B cell (primary cell): ENCODE results near the gene ATP8B3.

Experiments used
- EZH2 ChIP-seq: IDR thresholded peaks from 2 replicates; pipeline ENCODE4 v1.6.1; 2012; ENCODE audit warnings: borderline replicate concordance, low read depth, mild to moderate bottlenecking, moderate library complexity, low read length; ENCODE audit not compliant: insufficient read depth, poor library complexity, severe bottlenecking
- TF ChIP-seq, protein P1 (sequence below): fragments of 200-600 bp; IDR thresholded peaks from one replicate; pipeline ENCODE4 v1.8.0; 2022; ENCODE audit warnings: antibody characterized with exemption, mild to moderate bottlenecking

- TF ChIP-seq, protein P1, sequence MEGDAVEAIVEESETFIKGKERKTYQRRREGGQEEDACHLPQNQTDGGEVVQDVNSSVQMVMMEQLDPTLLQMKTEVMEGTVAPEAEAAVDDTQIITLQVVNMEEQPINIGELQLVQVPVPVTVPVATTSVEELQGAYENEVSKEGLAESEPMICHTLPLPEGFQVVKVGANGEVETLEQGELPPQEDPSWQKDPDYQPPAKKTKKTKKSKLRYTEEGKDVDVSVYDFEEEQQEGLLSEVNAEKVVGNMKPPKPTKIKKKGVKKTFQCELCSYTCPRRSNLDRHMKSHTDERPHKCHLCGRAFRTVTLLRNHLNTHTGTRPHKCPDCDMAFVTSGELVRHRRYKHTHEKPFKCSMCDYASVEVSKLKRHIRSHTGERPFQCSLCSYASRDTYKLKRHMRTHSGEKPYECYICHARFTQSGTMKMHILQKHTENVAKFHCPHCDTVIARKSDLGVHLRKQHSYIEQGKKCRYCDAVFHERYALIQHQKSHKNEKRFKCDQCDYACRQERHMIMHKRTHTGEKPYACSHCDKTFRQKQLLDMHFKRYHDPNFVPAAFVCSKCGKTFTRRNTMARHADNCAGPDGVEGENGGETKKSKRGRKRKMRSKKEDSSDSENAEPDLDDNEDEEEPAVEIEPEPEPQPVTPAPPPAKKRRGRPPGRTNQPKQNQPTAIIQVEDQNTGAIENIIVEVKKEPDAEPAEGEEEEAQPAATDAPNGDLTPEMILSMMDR, result no peak
- TF ChIP-seq EZH2, result no peak
These were observed 31.7 kb upstream of the ATP8B3 start for GRCh38 chr19:1843646-1844394.
